A673 (cell line): ENCODE measurements around the gene DNPH1.

Experiments used
- EZH2 ChIP-seq: fragments of 200-600 bp; sonication (generic); IDR thresholded peaks from 2 replicates; pipeline ENCODE4 v1.6.1; 2017; ENCODE audit warnings: borderline replicate concordance, low read depth, mild to moderate bottlenecking, mixed read lengths, antibody characterized with exemption, low read length; ENCODE audit not compliant: poor library complexity, severe bottlenecking
- TF ChIP-seq, protein P1 (sequence below): fragments of 300-800, 200-600 bp; sonication (generic); conservative IDR thresholded peaks from 2 replicates; pipeline ENCODE4 v1.5.1; 2017; ENCODE audit warnings: low read depth, mild to moderate bottlenecking, antibody characterized with exemption, low read length, moderate library complexity, mixed read lengths

DNA sequence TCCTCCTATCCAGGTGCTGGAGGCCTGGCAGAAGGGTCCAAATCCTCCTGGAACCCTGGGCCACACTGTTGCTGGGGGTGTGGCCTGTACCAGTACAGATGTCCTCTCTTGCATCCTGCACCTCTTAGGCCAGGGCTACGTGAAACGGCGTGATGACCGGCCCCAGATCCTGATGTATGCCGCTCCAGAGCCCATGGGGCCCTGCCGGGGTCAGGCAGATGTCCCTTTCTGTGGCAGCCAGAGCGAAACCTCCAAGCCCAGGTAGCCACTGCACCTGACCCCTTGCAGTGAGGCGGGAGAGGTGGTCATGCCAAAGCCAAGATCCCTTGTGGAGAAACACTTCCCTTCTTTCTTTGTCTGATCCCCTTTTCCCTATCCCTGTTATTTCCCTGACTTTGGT is 14.2 kb downstream of the DNPH1 start:
- TF ChIP-seq, protein P1, sequence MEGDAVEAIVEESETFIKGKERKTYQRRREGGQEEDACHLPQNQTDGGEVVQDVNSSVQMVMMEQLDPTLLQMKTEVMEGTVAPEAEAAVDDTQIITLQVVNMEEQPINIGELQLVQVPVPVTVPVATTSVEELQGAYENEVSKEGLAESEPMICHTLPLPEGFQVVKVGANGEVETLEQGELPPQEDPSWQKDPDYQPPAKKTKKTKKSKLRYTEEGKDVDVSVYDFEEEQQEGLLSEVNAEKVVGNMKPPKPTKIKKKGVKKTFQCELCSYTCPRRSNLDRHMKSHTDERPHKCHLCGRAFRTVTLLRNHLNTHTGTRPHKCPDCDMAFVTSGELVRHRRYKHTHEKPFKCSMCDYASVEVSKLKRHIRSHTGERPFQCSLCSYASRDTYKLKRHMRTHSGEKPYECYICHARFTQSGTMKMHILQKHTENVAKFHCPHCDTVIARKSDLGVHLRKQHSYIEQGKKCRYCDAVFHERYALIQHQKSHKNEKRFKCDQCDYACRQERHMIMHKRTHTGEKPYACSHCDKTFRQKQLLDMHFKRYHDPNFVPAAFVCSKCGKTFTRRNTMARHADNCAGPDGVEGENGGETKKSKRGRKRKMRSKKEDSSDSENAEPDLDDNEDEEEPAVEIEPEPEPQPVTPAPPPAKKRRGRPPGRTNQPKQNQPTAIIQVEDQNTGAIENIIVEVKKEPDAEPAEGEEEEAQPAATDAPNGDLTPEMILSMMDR, result no peak
- no peak for TF ChIP-seq EZH2
